SK-N-MC (cell line): Measurements from ENCODE around the gene TTC34.
"Not testable (repeated sequence)": the region's sequence is repeated elsewhere in the genome, so short reads cannot be mapped to it uniquely, and the experiment has no call there.

Source experiments
- EZH2 ChIP-seq: fragments of 200-600 bp; sonication (generic); IDR thresholded peaks from one replicate; pipeline ENCODE4 v1.6.1; 2017; ENCODE audit warnings: antibody characterized with exemption
- POLR2AphosphoS5 ChIP-seq: IDR thresholded peaks from 2 replicates; pipeline ENCODE4 v1.6.1; 2012; ENCODE audit warnings: mild to moderate bottlenecking, low read depth, low read length, borderline replicate concordance

DNA sequence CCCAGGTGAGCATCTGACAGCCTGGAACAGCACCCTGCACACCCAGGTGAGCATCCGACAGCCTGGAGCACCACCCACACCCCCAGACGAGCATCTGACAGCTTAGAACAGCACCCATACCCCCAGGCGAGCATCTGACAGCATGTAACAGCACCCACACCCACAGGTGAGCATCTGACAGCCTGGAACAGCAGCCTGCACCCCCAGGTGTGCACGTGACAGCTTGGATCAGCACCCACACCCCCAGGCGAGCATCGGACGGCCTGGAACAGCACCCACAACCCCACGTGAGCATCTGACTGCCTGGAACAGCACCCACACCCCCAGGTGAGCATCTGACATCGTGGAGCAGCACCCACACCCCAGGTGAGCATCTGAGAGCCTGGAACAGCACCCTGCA is 116.6 kb downstream of the TTC34 start:
- TF ChIP-seq EZH2, POLR2AphosphoS5: not testable (repeated sequence)
